MM.1S (cell line): ENCODE measurements around the gene AGPAT3.
A peak's percentile ranks its signal among the peaks of the same experiment; 100 is the strongest.

Experiments
- DNase-seq: peaks from one replicate; pipeline ENCODE4 v3.0.0-alpha.2; 2015
- H2AFZ ChIP-seq: fragments of 300-600 bp; sonication (generic); 2 replicates; pipeline ENCODE4 v1.6.0; 2016; ENCODE audit warnings: antibody characterized with exemption, low read length
- H3F3A ChIP-seq: fragments of 300-600 bp; sonication (generic); 2 replicates; pipeline ENCODE4 v1.6.1; 2016; ENCODE audit warnings: mild to moderate bottlenecking, antibody characterized with exemption, low read length, moderate library complexity, mixed read lengths; ENCODE audit not compliant: insufficient read depth
- H3K27ac ChIP-seq: fragments of 300-600 bp; sonication (generic); 2 replicates; pipeline ENCODE4 v1.5.1; 2016; ENCODE audit warnings: mild to moderate bottlenecking, low read length
- H3K27me3 ChIP-seq: fragments of 300-600 bp; sonication (generic); replicated peaks from 2 replicates; pipeline ENCODE4 v1.6.0; 2016; ENCODE audit warnings: low read length; ENCODE audit not compliant: insufficient read depth
- H3K36me3 ChIP-seq: fragments of 300-600 bp; sonication (generic); replicated peaks from 2 replicates; pipeline ENCODE4 v1.6.1; 2016; ENCODE audit warnings: mild to moderate bottlenecking, low read length, mixed read lengths; ENCODE audit not compliant: insufficient read depth
- H3K4me1 ChIP-seq: fragments of 300-600 bp; sonication (generic); 2 replicates; pipeline ENCODE4 v1.6.1; 2016; ENCODE audit warnings: low read length, mixed read lengths
- H3K4me2 ChIP-seq: fragments of 300-600 bp; sonication (generic); 2 replicates; pipeline ENCODE4 v1.6.0; 2016; ENCODE audit warnings: low read depth, low read length
- H3K4me3 ChIP-seq: fragments of 300-600 bp; sonication (generic); 2 replicates; pipeline ENCODE4 v1.5.1; 2016; ENCODE audit warnings: low read length, mixed read lengths
- H3K79me2 ChIP-seq: fragments of 300-600 bp; sonication (generic); 2 replicates; pipeline ENCODE4 v1.6.1; 2016; ENCODE audit warnings: mixed run types, low read length, mixed read lengths
- H3K9ac ChIP-seq: fragments of 300-600 bp; sonication (generic); 2 replicates; pipeline ENCODE4 v1.6.1; 2016; ENCODE audit warnings: low read length, mixed read lengths
- H3K9me2 ChIP-seq: fragments of 300-600 bp; sonication (generic); replicated peaks from 2 replicates; pipeline ENCODE4 v1.6.1; 2016; ENCODE audit warnings: mild to moderate bottlenecking, low read length, mixed read lengths; ENCODE audit not compliant: insufficient read depth
- H3K9me3 ChIP-seq: fragments of 300-600 bp; sonication (generic); replicated peaks from 2 replicates; pipeline ENCODE4 v1.6.1; 2016; ENCODE audit warnings: mild to moderate bottlenecking, low read length, mixed read lengths; ENCODE audit not compliant: insufficient read depth
- H4K20me1 ChIP-seq: fragments of 300-600 bp; sonication (generic); 2 replicates; pipeline ENCODE4 v1.6.1; 2016; ENCODE audit warnings: mild to moderate bottlenecking, low read length, moderate library complexity, mixed read lengths; ENCODE audit not compliant: insufficient read depth
- CTCF ChIP-seq: fragments of 300-600 bp; sonication (generic); IDR thresholded peaks from 2 replicates; pipeline ENCODE4 v1.5.1; 2016; ENCODE audit warnings: antibody characterized with exemption, low read length, mixed read lengths
- EZH2 ChIP-seq: fragments of 300-600 bp; sonication (generic); optimal IDR thresholded peaks from 2 replicates; pipeline ENCODE3; 2017; ENCODE audit warnings: low read depth, mild to moderate bottlenecking, antibody characterized with exemption, low read length, mixed read lengths
- EZH2phosphoT487 ChIP-seq: fragments of 300-600 bp; sonication (generic); IDR thresholded peaks from 2 replicates; pipeline ENCODE4 v1.6.1; 2018; ENCODE audit warnings: antibody characterized with exemption, low read length

Gene AGPAT3

GRCh38 chr21:43827015-43827611, 37.9 kb upstream of the AGPAT3 start:
- H3K27me3 ChIP-seq, result peaks cover 55% of the 10 kb centered on the region
- no peaks in the 10 kb centered on the region for H3K36me3 ChIP-seq
- TF ChIP-seq CTCF (no peak), EZH2phosphoT487 (no peak), EZH2 (no peak)
- no peaks in the 10 kb centered on the region for H3K9me3 ChIP-seq
- DNase-seq, result no peak
- H3K79me2 ChIP-seq, result no peaks in the 10 kb centered on the region
- H3K27ac ChIP-seq, result no peak overlapping the region
- H3K9me2 ChIP-seq, result no peaks in the 10 kb centered on the region
- H3K4me2 ChIP-seq, result no peak overlapping the region
- no peaks in the 10 kb centered on the region for H4K20me1 ChIP-seq
- no peak overlapping the region for H3K4me3 ChIP-seq
- H3K4me1 ChIP-seq, result no peaks in the 10 kb centered on the region
- no peaks in the 10 kb centered on the region for H3F3A ChIP-seq
- no peak overlapping the region for H2AFZ ChIP-seq
- H3K9ac ChIP-seq, result no peak overlapping the region

- H4K20me1 ChIP-seq, result no peaks in the 10 kb centered on the region
- H3F3A ChIP-seq, result no peaks in the 10 kb centered on the region
- H3K4me1 ChIP-seq, result no peaks in the 10 kb centered on the region
- no peak for DNase-seq
- H2AFZ ChIP-seq, result no peak overlapping the region
- H3K4me3 ChIP-seq, result no peak overlapping the region
- no peaks in the 10 kb centered on the region for H3K9me2 ChIP-seq
- H3K9ac ChIP-seq, result no peak overlapping the region
- H3K9me3 ChIP-seq, result no peaks in the 10 kb centered on the region
- TF ChIP-seq CTCF (no peak), EZH2phosphoT487 (no peak), EZH2 (no peak)
- H3K79me2 ChIP-seq, result no peaks in the 10 kb centered on the region
- no peaks in the 10 kb centered on the region for H3K36me3 ChIP-seq
- peaks cover 72% of the 10 kb centered on the region for H3K27me3 ChIP-seq
- H3K4me2 ChIP-seq, result no peak overlapping the region
- H3K27ac ChIP-seq, result no peak overlapping the region
Measured at GRCh38 chr21:43829161-43829560, 35.9 kb upstream of the AGPAT3 start.

- Histone ChIP-seq H3K4me3 (no peak overlapping the region), H3K36me3 (no peaks in the 10 kb centered on the region), H4K20me1 (no peaks in the 10 kb centered on the region), H3K9ac (no peak overlapping the region), H3K79me2 (no peaks in the 10 kb centered on the region), H3K27ac (no peak overlapping the region), H3K4me2 (no peak overlapping the region), H2AFZ (no peak overlapping the region), H3F3A (no peaks in the 10 kb centered on the region), H3K27me3 (peaks cover 75% of the 10 kb centered on the region), H3K9me2 (no peaks in the 10 kb centered on the region), H3K9me3 (no peaks in the 10 kb centered on the region), H3K4me1 (no peaks in the 10 kb centered on the region)
- no peak for DNase-seq
- TF ChIP-seq EZH2, result no peak
- TF ChIP-seq CTCF, result 0 out of 2 replicates have a peak, but pooled peaks have one; percentile 16
Measured at GRCh38 chr21:43829575-43830119, 35.4 kb upstream of the AGPAT3 start.
